Vagina (tissue), 2 donors: ENCODE results near the gene TNFAIP8L1. TPM values are rescaled to one million over a fixed set of nuclear protein-coding genes. Genes with fewer than 3 reads are reported as not detected.
A peak's percentile ranks its signal among the peaks of the same experiment; 100 is the strongest.

Source experiments
- DNase-seq, 2 donors: peaks; one replicate each; pipeline ENCODE4 v3.0.0-alpha.2; 2017; ENCODE audit errors: extremely low spot score in 2 of 2
- H3K27ac ChIP-seq: fragments of 200-600 bp; sonication (generic); one replicate; pipeline ENCODE4 v1.5.1; 2019
- H3K27me3 ChIP-seq: fragments of 200-600 bp; sonication (generic); one replicate; pipeline ENCODE4 v1.5.1; 2019
- H3K36me3 ChIP-seq, 2 donors: fragments of 200-600 bp; sonication (generic); one replicate each; pipeline ENCODE4 v1.5.1; 2017 to 2019
- H3K4me1 ChIP-seq: fragments of 200-600 bp; sonication (generic); one replicate; pipeline ENCODE4 v1.5.1; 2019
- H3K4me3 ChIP-seq, 2 donors: fragments of 200-600 bp; sonication (generic); 1 replicate in 1 of 2; 2 replicates in 1 of 2; pipeline ENCODE4 v1.5.1; 2016 to 2019
- H3K9me3 ChIP-seq: fragments of 200-600 bp; sonication (generic); one replicate; pipeline ENCODE4 v1.5.1; 2019
- CTCF ChIP-seq, 3 experiments: fragments of 450-650 bp in 2 of 3; fragments of 200-600 bp in 1 of 3; sonication (generic) in 1 of 3; IDR thresholded peaks; one replicate each; pipeline ENCODE4 v1.5.1; 2017 to 2019; ENCODE audit warnings: antibody characterized with exemption in 3 of 3, mild to moderate bottlenecking in 2 of 3, moderate library complexity in 2 of 3
- POLR2A ChIP-seq, 2 donors: fragments of 450-650 bp; IDR thresholded peaks; one replicate each; pipeline ENCODE4 v1.6.1; 2017; ENCODE audit warnings: antibody characterized with exemption in 2 of 2, mild to moderate bottlenecking in 2 of 2, moderate library complexity in 2 of 2
- POLR2AphosphoS5 ChIP-seq, 2 donors: sonication (generic); formaldehyde crosslinking; IDR thresholded peaks; one replicate each; pipeline ENCODE4 v1.9.0; 2017; ENCODE audit warnings: antibody characterized with exemption in 2 of 2, mild to moderate bottlenecking in 2 of 2, low read depth in 1 of 2; ENCODE audit not compliant: insufficient read depth in 1 of 2
- intact Hi-C: fragments of 100-400 bp; cut with DNase I; formaldehyde crosslinking; loops from one replicate; pipeline ENCODE4 v1.15.1; 2023
- total RNA-seq: library from RNA; depleted of rRNA; stranded (reverse); fragments of >200 nt; gene quantifications from one replicate; pipeline ENCODE4 v1.2.3, GENCODE V29; 2016

TNFAIP8L1 gene
- total RNA-seq, 1 donor from 2014 or later, result 13.0 TPM

GRCh38 chr19:4691373-4691772 is 52.1 kb downstream of the TNFAIP8L1 start:
- H3K4me1 ChIP-seq, result peaks cover 8% of the 10 kb centered on the region
- H3K4me3 ChIP-seq, result no peak overlapping the region
- no peaks in the 10 kb centered on the region for H3K9me3 ChIP-seq
- DNase-seq, result no peak
- peaks cover 3 to 90% of the 10 kb centered on the region in 2 donors for H3K36me3 ChIP-seq
- H3K27me3 ChIP-seq, result no peaks in the 10 kb centered on the region
- intact Hi-C loops, result no loop called here
- H3K27ac ChIP-seq, result no peak overlapping the region
- no peak for TF ChIP-seq CTCF (IDR thresholded peaks at IDR 0.05)
- TF ChIP-seq POLR2A (IDR thresholded peaks at IDR 0.05), result no peak
- no peak for TF ChIP-seq POLR2AphosphoS5 (IDR thresholded peaks at IDR 0.05; ENCODE audit: insufficient read depth in 1 of 2, low read depth in 1 of 2)

- Histone ChIP-seq H3K9me3 (no peaks in the 10 kb centered on the region), H3K36me3 (peaks cover 3 to 90% of the 10 kb centered on the region in 2 donors), H3K27ac (no peak overlapping the region), H3K27me3 (no peaks in the 10 kb centered on the region), H3K4me3 (no peak overlapping the region), H3K4me1 (peaks cover 8% of the 10 kb centered on the region)
- no peak for TF ChIP-seq POLR2A (IDR thresholded peaks at IDR 0.05)
- TF ChIP-seq POLR2AphosphoS5 (IDR thresholded peaks at IDR 0.05; ENCODE audit: insufficient read depth in 1 of 2, low read depth in 1 of 2), result no peak
- no peak for TF ChIP-seq CTCF (IDR thresholded peaks at IDR 0.05)
- intact Hi-C loops, result no loop called here
- DNase-seq, result no peak
These were observed 53.1 kb downstream of the TNFAIP8L1 start for GRCh38 chr19:4692251-4693077.

GRCh38 chr19:4693078-4693350 is 53.7 kb downstream of the TNFAIP8L1 start:
- Histone ChIP-seq H3K27ac (no peak overlapping the region), H3K4me1 (peaks cover 8% of the 10 kb centered on the region), H3K36me3 (peaks cover 3 to 91% of the 10 kb centered on the region in 2 donors)

GRCh38 chr19:4693471-4694121 is 54.3 kb downstream of the TNFAIP8L1 start:
- peaks cover 3 to 91% of the 10 kb centered on the region in 2 donors for H3K36me3 ChIP-seq
- no peaks in the 10 kb centered on the region for H3K27me3 ChIP-seq
- peaks cover 8% of the 10 kb centered on the region for H3K4me1 ChIP-seq
- H3K9me3 ChIP-seq, result no peaks in the 10 kb centered on the region
- no peak overlapping the region for H3K4me3 ChIP-seq
- peak overlapping the region; percentile 21 for H3K27ac ChIP-seq
- TF ChIP-seq POLR2AphosphoS5 (IDR thresholded peaks at IDR 0.05; ENCODE audit: insufficient read depth in 1 of 2, low read depth in 1 of 2) (no peak), CTCF (IDR thresholded peaks at IDR 0.05) (no peak), POLR2A (IDR thresholded peaks at IDR 0.05) (no peak)
- intact Hi-C loops, result no loop called here
- DNase-seq, result no peak

More at GRCh38 chr19:4693078-4693350, 53.7 kb downstream of the TNFAIP8L1 start:
- Histone ChIP-seq H3K4me3 (no peak overlapping the region), H3K9me3 (no peaks in the 10 kb centered on the region), H3K27me3 (no peaks in the 10 kb centered on the region)
- intact Hi-C loops, result no loop called here
- TF ChIP-seq POLR2AphosphoS5 (IDR thresholded peaks at IDR 0.05; ENCODE audit: insufficient read depth in 1 of 2, low read depth in 1 of 2), result no peak
- TF ChIP-seq POLR2A (IDR thresholded peaks at IDR 0.05), result no peak
- TF ChIP-seq CTCF (IDR thresholded peaks at IDR 0.05), result no peak
- no peak for DNase-seq
